ENCODE results near the gene GIPC1.

GIPC1 gene

DNA sequence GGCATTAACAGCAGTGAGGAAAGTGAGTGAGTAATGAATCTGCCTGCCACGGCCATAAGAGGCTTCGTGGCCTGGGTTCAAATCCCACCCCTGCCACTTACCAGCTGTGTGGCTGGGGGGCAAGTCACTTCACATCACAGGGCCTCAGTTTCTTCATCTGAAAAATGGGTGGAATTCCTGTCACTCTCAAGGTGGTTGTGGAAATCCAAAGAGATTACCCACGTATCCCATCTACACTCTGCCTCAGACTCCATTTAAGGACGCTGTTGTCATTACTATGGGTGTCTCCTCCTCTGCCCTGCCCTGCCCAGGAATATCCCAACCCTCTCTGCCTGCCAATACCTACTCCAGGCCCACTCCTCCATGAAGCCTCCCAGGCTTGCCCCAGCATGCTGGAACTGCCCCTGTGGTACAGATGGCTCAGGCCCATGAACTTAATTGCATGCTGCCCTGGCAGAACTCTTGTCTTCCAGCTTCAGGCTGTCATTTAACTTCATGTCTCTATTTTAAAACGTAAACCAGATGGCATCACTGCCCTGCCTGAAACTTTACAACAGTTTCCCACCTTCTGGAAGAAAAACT, 3.1 kb downstream of the GIPC1 start:
- DNase-seq, result no peak

DNA sequence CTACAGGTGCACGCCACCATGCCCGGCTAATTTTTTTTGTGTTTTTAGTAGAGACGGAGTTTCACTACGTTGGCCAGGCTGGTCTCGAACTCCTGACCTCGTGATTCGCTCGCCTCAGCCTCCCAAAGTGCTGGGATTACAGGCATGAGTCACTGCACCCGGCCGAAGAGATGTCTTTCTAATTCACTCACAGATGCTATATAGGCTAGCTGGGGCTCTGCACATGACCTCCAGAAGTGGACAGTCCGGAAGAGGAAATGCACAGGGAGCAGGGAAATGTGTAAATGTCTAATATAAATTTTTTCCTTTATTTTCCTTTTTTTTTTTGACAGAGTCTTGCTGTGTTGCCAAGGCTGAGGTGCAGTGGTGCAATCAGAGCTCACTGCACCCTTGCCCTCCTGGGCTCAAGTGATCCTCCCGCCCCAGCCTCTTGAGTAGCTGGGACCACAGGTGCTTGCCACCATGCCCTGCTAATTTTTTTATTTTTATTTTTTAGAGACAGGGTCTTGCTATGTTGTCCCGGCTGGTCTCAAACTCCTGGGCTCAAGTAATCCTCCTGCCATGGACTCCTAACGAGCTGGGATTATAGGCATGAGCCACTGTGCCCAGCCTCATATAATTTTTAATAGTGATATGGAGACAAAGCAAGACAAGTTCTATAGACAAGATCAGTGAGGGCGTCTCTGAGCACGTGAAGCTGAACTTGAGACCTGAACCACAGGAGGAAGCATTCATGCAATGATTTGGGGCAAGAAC, 8.4 kb downstream of the GIPC1 start:
- DNase-seq, result no peak

- DNase-seq, result no peak
Measured at GRCh38 chr19:14482172-14482941, 13.6 kb downstream of the GIPC1 start.

DNA sequence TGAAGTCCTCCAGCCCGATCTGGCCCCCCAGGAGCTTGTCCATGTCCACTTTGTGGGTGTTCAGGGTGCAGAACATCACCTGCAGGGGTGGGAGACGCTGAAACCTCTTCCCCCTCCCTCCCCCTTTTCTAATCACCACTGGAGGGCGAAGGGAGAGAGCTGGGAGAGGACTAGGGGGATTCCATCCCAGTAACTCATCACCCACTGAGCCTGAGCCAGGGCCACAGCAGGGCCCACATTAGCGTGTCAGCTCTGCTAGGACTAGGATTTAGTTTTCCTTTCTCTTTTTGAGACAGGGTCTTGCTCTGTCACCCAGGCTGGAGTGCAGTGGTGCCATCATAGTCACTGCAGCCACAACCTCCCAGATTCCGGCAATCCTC, 15.2 kb downstream of the GIPC1 start:
- no peak for DNase-seq

GRCh38 chr19:14479975-14480699, 15.8 kb downstream of the GIPC1 start:
- DNase-seq, result peak; percentile 78

DNA sequence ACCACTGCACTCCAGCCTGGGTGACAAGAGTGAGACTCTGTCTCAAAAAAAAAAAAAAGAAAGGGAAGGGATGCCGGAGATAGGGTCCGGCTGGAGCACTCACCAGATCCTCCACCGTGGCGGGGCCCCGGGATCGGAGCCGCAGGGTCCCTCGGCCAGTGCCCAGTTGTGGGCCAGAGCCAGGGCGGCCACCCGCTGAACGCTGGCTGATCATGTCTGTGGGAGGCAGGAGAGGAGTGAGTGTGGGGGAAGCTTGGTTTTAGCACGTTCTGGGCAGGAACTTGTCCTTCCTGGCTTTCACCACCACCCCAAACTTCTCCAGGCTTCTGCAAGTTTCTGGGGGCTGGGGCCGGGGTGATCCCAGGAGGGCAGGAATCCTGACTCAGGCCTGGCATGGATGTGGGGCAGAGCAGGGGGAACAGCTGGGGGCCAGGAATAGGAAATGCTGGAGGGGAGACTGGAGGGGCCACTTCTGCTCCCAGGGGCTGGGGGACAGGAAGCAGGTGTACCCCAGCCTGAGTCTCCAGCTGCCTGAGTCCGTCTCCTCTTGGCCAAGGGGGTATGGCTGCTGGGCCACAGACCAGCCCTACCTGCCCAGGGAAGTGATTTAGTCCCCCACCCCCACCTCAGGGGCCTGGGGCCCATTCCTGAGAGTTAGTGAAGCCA, 16.5 kb downstream of the GIPC1 start:
- no peak for DNase-seq

GRCh38 chr19:14478113-14478545, 17.8 kb downstream of the GIPC1 start:
- no peak for DNase-seq

GRCh38 chr19:14477418-14478112, 18.4 kb downstream of the GIPC1 start:
- DNase-seq, result no peak

- DNase-seq, result no peak
Measured at GRCh38 chr19:14476673-14477401, 19.1 kb downstream of the GIPC1 start.

DNA sequence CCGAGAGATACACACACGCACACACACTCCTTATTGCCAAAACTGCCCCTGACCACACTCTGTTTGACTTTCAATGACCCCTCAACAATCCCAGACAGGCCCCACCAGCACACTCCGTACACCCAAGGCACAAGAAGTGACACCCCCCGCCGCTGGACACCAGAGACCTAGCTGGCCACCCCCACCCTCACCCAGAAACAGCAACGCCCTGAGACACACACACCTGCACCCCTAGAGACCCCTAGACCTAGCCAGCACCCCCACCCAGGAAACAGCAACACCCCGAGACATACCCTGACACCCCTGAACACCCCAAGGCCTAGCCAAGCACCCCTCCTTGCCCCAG, 19.6 kb downstream of the GIPC1 start:
- DNase-seq, result no peak

DNA sequence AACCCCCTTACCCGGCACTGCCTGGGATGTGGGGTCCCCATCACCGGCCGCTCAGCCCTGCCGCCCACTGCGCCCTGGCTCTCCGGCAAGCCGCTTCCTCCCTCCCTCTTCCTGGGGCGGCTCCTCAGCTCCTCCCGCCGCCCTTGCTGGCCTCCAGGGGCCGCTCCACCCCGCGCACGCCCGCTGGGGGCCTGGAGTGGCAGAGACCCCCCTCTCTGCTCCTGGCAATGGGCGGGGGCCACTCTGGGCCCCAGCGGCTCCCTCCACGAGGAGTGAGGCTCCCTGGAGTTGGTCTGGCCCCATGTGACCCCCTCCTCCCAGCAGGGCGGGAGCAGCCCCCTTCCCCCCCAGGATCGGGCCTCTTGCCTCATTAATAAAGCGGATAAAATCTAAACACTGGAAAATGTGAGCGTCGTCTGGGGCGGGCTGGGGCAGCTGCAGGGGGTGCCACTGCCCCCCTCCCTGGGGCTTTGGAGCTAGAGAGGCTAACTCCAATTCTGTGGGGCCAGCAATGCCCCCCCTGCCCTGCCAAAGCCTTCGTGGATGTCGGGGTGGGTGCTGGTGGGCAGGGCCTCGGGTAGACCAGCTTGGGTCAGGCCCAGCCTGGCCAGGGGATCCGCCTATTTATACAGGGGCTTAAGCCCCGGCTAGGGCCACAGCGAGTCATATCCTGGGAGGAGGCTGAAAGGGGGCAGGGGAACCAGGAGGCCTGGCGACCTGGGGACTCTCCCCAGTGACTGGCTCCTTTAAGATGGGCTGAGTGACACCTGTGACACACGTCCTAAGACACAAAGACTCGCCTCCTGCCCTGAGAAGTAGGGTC, 20.5 kb downstream of the GIPC1 start, which contains the start of gene PTGER1:
Gene PTGER1, minus strand, starts transcription at position 104 of the 823 bp plus-strand sequence. CDS start 1,034 bp downstream, outside the sequence.
- peak in 1 of 2 donors; percentile 40 for DNase-seq

DNA sequence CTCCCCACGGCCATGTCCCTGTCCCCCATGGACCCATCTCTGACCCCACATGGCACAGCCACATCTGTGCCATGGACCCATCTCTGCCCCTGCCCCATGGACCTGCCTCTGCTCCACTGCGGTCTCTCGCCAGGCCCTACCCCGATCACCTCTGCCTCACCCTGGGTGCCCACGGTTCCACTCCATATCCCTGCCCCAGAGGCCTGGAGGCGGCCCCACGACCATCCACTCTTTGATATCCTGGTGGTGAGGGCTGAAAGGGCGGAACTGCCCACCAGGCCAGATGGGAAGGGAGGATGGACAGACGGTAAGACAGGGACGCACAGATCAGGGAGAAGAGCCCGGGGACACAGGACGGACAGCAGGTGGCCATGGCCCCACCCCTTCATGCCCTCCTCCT, 21.1 kb downstream of the GIPC1 start:
- no peak for DNase-seq

DNA sequence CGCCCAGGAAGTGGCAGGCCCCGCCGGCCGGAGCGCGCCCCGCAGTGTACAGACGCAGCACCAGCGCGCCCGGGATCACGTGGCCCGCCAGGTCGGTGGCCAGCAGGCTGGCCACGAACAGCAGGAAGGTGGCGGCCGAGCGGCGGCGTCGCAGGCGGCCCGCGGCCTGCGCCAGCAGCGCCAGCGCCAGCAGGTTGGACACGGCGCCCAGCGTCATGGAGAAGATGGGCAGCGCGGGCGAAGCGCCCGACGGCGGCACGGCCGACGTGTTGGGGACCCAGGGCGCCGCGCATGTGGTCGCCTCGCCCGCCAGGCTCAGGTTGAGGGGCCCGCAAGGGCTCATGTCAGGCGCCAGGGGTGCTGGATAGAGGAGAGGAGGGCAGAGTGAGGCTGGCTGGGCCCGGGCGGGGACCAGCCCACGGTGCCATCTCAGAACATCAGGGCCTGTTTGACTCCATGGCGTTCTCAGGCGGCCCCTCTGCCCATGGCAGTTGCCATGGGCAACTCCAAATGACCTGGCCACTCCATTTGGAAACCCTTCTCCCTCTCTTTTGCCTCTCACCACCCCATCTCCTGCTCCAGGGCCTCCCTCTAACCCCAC, 21.8 kb downstream of the GIPC1 start:
- DNase-seq, result no peak

DNA sequence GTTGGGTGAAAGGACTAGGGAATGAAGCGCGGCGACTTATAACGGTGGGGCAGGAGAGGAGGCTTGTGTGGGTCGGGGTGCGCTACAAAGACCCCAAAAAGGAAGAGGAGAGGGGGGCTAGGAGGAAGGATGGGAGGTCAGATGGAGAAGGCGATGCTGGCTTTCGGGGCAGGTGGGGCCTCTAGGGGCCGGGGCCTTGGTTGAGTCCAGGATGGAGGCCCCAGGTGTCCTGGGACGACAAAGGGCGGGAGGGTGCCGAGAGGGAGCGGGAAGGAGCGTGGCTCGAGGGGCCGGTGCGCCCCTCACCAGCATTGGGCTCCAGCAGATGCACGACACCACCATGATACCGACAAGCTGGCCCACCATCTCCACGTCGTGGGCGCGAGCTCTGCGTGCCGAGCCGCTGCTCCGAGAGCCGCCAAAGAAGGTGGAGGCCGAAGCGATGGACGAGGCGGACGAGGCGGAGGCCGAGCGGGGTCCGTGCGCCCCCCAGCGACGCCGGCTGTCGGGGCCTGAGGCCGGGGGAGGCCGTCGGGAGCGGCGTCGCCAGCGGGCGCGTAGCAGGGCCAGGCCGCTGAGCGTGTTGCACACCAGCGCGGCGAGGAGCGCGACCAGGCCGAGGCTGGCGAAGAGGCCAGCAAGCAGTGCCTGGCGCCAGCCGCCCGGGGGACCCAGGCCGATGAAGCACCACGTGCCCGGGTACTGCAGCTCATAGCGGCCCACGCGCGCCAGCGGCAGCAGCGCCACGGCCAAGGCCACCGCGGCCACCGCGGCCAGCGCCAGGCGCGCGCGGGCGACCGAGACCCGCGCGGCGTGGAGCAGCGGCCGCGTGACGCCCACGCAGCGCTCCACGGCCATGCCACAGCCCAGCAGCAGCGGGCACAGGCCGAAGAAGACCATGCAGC, 22.6 kb downstream of the GIPC1 start:
- DNase-seq, result peak in 1 of 2 donors; percentile 28

GRCh38 chr19:14472202-14472938, 23.6 kb downstream of the GIPC1 start:
- peak; percentile 92 to 93 for DNase-seq

DNA sequence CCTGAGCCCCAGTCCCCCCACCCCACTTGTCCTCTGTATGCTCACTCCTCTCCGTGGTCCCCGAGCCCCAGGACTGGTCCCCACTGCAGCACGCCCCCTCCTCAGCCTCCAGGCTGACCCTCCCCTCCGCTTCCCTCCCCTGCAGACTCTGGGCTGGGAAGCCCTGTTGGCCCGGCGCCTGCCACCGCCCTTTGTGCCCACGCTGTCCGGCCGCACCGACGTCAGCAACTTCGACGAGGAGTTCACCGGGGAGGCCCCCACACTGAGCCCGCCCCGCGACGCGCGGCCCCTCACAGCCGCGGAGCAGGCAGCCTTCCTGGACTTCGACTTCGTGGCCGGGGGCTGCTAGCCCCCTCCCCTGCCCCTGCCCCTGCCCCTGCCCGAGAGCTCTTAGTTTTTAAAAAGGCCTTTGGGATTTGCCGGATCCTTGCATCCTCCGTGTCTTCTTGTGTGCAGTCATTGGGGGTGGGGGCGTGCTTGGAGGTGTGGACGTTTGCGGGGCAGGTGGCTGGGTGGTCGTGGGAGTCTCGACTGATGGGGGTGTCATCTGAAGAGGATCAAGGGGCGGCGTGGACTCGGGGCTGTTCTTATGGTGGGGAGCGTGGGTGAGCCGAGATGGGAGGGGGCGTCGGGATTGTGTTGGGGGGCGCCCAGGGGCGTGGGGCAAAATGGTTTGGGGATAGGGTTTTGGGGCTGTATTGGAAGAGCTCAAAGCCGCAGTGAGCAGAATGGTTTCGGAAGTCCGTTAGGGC, 24.3 kb downstream of the GIPC1 start:
- DNase-seq, result no peak
